ENCODE results near the gene DUSP10. TPM values are rescaled to one million over a fixed set of nuclear protein-coding genes. Genes with fewer than 3 reads are reported as not detected.

The DUSP10 gene
- total RNA-seq, 1 experiment from 2014 or later, result 1.6 TPM

DNA sequence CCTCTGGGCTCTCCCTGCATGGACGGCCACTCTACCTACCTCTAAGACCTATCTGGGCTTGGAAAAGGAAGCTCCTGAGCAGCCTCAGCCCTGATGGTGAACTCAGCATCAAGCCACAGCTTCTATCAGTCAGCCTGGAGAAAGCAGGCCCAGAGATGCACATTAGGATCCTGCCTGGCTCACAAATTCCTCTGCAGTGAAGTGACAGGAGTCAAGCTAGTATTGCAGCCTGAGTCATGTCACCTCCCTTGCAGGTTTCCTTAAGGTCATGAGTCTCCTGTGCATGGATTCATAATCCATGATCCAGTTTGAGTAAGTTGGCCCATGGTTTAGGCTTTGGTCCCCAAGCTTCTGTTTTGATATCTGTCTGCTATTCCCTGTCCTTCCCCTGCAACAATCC, 37.9 kb upstream of the DUSP10 start:
- no peak for ATAC-seq
- Mint-ChIP-seq H3K27ac (no peak overlapping the region), H3K4me1 (peaks cover 18% of the 10 kb centered on the region), H3K36me3 (no peaks in the 10 kb centered on the region), H3K4me3 (no peak overlapping the region), H3K9me3 (no peaks in the 10 kb centered on the region), H3K27me3 (ENCODE audit: low read depth) (no peaks in the 10 kb centered on the region)
- TF ChIP-seq, protein P1, sequence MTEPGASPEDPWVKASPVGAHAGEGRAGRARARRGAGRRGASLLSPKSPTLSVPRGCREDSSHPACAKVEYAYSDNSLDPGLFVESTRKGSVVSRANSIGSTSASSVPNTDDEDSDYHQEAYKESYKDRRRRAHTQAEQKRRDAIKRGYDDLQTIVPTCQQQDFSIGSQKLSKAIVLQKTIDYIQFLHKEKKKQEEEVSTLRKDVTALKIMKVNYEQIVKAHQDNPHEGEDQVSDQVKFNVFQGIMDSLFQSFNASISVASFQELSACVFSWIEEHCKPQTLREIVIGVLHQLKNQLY (CRISPR knock-in tag; IDR thresholded peaks at IDR 0.05), result no peak
- TF ChIP-seq NR2C2 (CRISPR knock-in tag; IDR thresholded peaks at IDR 0.05) (no peak), MXD4 (CRISPR knock-in tag; IDR thresholded peaks at IDR 0.05; ENCODE audit: borderline replicate concordance) (no peak), FOXP1 (CRISPR knock-in tag; IDR thresholded peaks at IDR 0.05; ENCODE audit: borderline replicate concordance) (no peak), ELF4 (CRISPR knock-in tag; IDR thresholded peaks at IDR 0.05; ENCODE audit: low read depth) (no peak), ATF1 (CRISPR knock-in tag; IDR thresholded peaks at IDR 0.05) (no peak)
- TF ChIP-seq, protein P2, sequence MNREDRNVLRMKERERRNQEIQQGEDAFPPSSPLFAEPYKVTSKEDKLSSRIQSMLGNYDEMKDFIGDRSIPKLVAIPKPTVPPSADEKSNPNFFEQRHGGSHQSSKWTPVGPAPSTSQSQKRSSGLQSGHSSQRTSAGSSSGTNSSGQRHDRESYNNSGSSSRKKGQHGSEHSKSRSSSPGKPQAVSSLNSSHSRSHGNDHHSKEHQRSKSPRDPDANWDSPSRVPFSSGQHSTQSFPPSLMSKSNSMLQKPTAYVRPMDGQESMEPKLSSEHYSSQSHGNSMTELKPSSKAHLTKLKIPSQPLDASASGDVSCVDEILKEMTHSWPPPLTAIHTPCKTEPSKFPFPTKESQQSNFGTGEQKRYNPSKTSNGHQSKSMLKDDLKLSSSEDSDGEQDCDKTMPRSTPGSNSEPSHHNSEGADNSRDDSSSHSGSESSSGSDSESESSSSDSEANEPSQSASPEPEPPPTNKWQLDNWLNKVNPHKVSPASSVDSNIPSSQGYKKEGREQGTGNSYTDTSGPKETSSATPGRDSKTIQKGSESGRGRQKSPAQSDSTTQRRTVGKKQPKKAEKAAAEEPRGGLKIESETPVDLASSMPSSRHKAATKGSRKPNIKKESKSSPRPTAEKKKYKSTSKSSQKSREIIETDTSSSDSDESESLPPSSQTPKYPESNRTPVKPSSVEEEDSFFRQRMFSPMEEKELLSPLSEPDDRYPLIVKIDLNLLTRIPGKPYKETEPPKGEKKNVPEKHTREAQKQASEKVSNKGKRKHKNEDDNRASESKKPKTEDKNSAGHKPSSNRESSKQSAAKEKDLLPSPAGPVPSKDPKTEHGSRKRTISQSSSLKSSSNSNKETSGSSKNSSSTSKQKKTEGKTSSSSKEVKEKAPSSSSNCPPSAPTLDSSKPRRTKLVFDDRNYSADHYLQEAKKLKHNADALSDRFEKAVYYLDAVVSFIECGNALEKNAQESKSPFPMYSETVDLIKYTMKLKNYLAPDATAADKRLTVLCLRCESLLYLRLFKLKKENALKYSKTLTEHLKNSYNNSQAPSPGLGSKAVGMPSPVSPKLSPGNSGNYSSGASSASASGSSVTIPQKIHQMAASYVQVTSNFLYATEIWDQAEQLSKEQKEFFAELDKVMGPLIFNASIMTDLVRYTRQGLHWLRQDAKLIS (CRISPR knock-in tag; IDR thresholded peaks at IDR 0.05; ENCODE audit: borderline replicate concordance), result no peak
- TF ChIP-seq, protein P3, sequence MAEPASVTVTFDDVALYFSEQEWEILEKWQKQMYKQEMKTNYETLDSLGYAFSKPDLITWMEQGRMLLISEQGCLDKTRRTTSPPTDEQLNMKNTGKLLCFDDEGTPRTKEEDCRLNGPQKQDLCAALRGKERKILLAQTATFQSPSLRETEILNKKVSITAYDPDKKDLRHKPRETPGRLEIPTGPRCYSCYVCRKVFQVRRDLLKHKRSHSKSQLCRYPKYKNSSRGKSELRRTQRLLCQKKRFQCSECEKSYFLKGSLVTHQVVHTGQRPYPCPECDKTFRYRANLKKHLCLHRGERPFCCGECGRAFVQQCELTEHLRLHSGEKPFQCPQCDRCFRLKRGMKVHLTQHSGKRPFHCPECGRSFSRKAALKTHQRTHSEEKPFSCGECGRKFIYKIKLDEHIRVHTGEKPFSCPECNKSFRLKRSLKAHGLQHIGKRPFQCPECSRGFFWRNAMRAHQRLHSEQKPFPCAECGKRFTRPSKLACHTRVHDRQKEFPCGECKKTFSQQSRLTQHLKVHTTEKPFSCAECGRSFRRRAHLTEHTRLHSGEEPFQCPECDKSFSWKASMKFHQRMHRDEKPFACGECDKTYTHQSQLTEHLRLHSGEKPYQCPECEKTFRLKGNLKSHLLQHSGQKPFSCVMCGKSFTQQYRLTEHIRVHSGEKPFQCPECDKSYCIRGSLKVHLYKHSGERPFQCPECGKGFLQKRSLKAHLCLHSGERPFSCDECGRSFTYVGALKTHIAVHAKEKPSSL (CRISPR knock-in tag; conservative IDR thresholded peaks at IDR 0.05), result no peak
- TF ChIP-seq, protein P4, sequence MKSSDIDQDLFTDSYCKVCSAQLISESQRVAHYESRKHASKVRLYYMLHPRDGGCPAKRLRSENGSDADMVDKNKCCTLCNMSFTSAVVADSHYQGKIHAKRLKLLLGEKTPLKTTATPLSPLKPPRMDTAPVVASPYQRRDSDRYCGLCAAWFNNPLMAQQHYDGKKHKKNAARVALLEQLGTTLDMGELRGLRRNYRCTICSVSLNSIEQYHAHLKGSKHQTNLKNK (CRISPR knock-in tag; IDR thresholded peaks at IDR 0.05), result no peak
- no peak for DNase-seq (ENCODE audit: low spot score)
- ChIA-PET POLR2A (no interaction called here), CTCF (no interaction called here)

DNA sequence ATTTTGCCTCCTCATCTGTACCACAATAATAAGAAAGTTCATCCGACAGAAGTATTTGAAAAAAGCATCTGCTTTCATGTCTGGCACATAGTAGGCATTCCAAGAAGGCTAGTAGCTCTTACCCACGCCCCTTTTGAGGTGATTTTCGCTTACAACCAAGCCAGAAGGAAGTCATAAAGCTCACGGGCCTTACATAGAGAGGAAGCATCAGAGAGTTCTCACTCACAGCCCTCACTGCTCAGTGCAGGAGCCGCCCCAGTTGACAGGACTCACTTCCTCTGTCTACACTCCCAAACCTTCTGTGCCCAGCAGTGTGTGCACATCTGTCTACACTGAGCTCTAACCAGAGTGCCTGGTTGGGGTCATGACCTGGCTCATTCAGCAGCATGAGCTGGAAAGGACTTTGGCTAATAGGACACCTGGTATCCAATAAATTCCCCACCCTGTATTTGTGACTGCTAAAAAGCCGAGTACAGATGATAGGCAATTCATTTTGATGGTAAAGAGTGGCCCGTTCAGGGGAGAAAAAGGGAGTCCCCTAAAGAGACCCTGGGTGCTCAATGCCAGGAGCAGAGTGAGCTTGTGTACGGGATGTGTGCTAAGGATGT, 36.8 kb upstream of the DUSP10 start:
- ChIA-PET POLR2A (no interaction called here), CTCF (no interaction called here)
- Mint-ChIP-seq H3K27me3 (ENCODE audit: low read depth) (no peaks in the 10 kb centered on the region), H3K4me3 (no peak overlapping the region), H3K36me3 (no peaks in the 10 kb centered on the region), H3K4me1 (peaks cover 16% of the 10 kb centered on the region), H3K9me3 (no peaks in the 10 kb centered on the region), H3K27ac (no peak overlapping the region)
- no peak for ATAC-seq
- DNase-seq (ENCODE audit: low spot score), result no peak
- TF ChIP-seq ZNF317 (CRISPR knock-in tag; IDR thresholded peaks at IDR 0.05; ENCODE audit: borderline replicate concordance, low read depth), result no peak
- TF ChIP-seq, protein P5, sequence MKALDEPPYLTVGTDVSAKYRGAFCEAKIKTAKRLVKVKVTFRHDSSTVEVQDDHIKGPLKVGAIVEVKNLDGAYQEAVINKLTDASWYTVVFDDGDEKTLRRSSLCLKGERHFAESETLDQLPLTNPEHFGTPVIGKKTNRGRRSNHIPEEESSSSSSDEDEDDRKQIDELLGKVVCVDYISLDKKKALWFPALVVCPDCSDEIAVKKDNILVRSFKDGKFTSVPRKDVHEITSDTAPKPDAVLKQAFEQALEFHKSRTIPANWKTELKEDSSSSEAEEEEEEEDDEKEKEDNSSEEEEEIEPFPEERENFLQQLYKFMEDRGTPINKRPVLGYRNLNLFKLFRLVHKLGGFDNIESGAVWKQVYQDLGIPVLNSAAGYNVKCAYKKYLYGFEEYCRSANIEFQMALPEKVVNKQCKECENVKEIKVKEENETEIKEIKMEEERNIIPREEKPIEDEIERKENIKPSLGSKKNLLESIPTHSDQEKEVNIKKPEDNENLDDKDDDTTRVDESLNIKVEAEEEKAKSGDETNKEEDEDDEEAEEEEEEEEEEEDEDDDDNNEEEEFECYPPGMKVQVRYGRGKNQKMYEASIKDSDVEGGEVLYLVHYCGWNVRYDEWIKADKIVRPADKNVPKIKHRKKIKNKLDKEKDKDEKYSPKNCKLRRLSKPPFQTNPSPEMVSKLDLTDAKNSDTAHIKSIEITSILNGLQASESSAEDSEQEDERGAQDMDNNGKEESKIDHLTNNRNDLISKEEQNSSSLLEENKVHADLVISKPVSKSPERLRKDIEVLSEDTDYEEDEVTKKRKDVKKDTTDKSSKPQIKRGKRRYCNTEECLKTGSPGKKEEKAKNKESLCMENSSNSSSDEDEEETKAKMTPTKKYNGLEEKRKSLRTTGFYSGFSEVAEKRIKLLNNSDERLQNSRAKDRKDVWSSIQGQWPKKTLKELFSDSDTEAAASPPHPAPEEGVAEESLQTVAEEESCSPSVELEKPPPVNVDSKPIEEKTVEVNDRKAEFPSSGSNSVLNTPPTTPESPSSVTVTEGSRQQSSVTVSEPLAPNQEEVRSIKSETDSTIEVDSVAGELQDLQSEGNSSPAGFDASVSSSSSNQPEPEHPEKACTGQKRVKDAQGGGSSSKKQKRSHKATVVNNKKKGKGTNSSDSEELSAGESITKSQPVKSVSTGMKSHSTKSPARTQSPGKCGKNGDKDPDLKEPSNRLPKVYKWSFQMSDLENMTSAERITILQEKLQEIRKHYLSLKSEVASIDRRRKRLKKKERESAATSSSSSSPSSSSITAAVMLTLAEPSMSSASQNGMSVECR (CRISPR knock-in tag; IDR thresholded peaks at IDR 0.05; ENCODE audit: borderline replicate concordance), result no peak
- TF ChIP-seq, protein P6, sequence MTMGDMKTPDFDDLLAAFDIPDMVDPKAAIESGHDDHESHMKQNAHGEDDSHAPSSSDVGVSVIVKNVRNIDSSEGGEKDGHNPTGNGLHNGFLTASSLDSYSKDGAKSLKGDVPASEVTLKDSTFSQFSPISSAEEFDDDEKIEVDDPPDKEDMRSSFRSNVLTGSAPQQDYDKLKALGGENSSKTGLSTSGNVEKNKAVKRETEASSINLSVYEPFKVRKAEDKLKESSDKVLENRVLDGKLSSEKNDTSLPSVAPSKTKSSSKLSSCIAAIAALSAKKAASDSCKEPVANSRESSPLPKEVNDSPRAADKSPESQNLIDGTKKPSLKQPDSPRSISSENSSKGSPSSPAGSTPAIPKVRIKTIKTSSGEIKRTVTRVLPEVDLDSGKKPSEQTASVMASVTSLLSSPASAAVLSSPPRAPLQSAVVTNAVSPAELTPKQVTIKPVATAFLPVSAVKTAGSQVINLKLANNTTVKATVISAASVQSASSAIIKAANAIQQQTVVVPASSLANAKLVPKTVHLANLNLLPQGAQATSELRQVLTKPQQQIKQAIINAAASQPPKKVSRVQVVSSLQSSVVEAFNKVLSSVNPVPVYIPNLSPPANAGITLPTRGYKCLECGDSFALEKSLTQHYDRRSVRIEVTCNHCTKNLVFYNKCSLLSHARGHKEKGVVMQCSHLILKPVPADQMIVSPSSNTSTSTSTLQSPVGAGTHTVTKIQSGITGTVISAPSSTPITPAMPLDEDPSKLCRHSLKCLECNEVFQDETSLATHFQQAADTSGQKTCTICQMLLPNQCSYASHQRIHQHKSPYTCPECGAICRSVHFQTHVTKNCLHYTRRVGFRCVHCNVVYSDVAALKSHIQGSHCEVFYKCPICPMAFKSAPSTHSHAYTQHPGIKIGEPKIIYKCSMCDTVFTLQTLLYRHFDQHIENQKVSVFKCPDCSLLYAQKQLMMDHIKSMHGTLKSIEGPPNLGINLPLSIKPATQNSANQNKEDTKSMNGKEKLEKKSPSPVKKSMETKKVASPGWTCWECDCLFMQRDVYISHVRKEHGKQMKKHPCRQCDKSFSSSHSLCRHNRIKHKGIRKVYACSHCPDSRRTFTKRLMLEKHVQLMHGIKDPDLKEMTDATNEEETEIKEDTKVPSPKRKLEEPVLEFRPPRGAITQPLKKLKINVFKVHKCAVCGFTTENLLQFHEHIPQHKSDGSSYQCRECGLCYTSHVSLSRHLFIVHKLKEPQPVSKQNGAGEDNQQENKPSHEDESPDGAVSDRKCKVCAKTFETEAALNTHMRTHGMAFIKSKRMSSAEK (CRISPR knock-in tag; IDR thresholded peaks at IDR 0.05; ENCODE audit: borderline replicate concordance), result no peak
